ENCODE results near the gene RHEB.

DNA sequence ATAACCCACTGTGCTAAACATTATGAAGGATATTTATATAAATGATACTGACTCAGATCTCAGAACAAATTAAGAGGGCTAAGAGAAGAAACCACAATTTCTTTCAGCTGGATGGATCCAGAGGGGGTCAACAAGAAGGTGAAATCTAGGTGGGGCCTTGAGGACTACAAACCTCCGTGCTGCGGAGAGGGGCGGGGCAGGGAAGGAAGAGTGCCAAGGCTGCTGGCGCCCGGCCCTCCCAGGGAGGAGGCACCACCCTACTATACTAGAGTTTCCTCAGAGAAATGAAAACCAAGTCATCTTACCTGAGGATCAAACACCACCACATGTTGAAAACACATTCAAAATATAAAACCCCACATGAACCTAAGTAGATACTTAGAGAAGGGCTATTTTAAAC lies 50.4 kb downstream of the RHEB start:
- TF ChIP-seq, protein P1, sequence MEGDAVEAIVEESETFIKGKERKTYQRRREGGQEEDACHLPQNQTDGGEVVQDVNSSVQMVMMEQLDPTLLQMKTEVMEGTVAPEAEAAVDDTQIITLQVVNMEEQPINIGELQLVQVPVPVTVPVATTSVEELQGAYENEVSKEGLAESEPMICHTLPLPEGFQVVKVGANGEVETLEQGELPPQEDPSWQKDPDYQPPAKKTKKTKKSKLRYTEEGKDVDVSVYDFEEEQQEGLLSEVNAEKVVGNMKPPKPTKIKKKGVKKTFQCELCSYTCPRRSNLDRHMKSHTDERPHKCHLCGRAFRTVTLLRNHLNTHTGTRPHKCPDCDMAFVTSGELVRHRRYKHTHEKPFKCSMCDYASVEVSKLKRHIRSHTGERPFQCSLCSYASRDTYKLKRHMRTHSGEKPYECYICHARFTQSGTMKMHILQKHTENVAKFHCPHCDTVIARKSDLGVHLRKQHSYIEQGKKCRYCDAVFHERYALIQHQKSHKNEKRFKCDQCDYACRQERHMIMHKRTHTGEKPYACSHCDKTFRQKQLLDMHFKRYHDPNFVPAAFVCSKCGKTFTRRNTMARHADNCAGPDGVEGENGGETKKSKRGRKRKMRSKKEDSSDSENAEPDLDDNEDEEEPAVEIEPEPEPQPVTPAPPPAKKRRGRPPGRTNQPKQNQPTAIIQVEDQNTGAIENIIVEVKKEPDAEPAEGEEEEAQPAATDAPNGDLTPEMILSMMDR (IDR thresholded peaks at IDR 0.05; ENCODE audit: insufficient read depth, low read depth, low read length) = no peak
- no peak for TF ChIP-seq EZH2 (IDR thresholded peaks at IDR 0.05; ENCODE audit: insufficient read depth, low read length)

Measured in astrocyte (in vitro differentiated cells and primary cell).